ENCODE data around the gene LASP1. TPM values are rescaled to one million over a fixed set of nuclear protein-coding genes. Genes with fewer than 3 reads are reported as not detected.

The LASP1 gene
- total RNA-seq, 1 donor from 2014 or later = 146 TPM

DNA sequence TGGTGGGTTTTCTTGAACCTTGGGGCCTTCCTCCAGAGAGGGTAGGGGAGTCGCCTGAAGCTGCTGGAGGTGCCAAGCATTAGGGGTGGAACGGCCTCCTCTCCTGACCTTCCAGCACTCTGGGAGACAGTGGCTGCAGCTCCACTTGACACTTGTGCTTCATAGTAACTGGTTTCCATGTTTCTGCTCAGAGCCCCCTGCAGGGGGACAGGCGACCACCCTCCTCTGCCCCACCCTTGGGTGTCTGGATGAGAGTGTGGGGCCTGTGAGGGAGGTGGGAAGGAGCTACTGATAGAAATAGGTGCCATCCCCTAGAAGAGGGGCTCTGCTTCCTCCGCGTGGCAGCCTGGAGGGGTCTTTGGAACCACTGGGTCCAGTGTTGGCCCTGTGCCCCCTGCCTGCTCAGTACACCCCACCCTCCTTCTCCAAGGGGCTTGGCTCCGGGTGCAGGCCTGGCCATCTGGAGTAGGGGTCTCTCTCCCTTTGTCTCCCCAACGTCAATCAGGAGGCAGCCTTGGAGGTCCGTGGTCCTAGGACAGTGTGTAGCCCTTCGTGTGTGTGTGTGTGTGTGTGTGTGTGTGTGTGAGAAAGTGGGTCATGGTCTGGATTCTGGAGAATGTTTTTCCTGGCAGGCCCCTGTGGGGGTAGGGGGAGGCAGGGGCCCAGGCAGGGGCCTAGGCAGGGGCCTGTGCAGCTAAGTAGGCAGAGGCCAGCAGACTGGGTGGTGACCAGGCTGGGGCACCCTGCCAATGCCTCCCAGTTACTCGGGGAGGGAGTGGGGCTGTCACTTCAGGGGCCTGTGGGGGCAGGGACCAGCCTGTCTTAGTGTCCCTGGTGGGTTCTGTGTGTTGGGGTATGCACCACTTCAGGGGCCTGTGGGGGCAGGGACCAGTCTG is 4.9 kb downstream of the LASP1 start:
- H3K27ac Mint-ChIP-seq (ENCODE audit: unreplicated experiment) = no peak overlapping the region
- DNase-seq (ENCODE audit: low spot score) = no peak

GRCh38 chr17:38875477-38876075 is 5.7 kb downstream of the LASP1 start:
- Mint-ChIP-seq H3K4me3 (ENCODE audit: unreplicated experiment) (no peak overlapping the region), H3K36me3 (ENCODE audit: low read depth, unreplicated experiment) (peaks cover 12% of the 10 kb centered on the region), H3K27ac (ENCODE audit: unreplicated experiment) (no peak overlapping the region), H3K27me3 (ENCODE audit: unreplicated experiment) (peaks cover 21% of the 10 kb centered on the region), H3K4me1 (ENCODE audit: unreplicated experiment) (peaks cover 40% of the 10 kb centered on the region), H3K9me3 (ENCODE audit: unreplicated experiment) (no peaks in the 10 kb centered on the region)
- DNase-seq (ENCODE audit: low spot score) = no peak
- no peak for TF ChIP-seq CTCF (IDR thresholded peaks at IDR 0.05; ENCODE audit: unreplicated experiment)

More for the DNA sequence above, 4.9 kb downstream of the LASP1 start:
- Mint-ChIP-seq H3K9me3 (ENCODE audit: unreplicated experiment) (no peaks in the 10 kb centered on the region), H3K4me1 (ENCODE audit: unreplicated experiment) (peaks cover 32% of the 10 kb centered on the region), H3K27me3 (ENCODE audit: unreplicated experiment) (peaks cover 21% of the 10 kb centered on the region), H3K4me3 (ENCODE audit: unreplicated experiment) (no peak overlapping the region), H3K36me3 (ENCODE audit: low read depth, unreplicated experiment) (peaks cover 12% of the 10 kb centered on the region)
- no peak for TF ChIP-seq CTCF (IDR thresholded peaks at IDR 0.05; ENCODE audit: unreplicated experiment)

GRCh38 chr17:38877130-38877851 is 7.4 kb downstream of the LASP1 start:
- TF ChIP-seq CTCF (IDR thresholded peaks at IDR 0.05; ENCODE audit: unreplicated experiment) = no peak
- Mint-ChIP-seq H3K4me3 (ENCODE audit: unreplicated experiment) (peak overlapping the region; percentile 76), H3K9me3 (ENCODE audit: unreplicated experiment) (no peaks in the 10 kb centered on the region), H3K27ac (ENCODE audit: unreplicated experiment) (no peak overlapping the region), H3K4me1 (ENCODE audit: unreplicated experiment) (peaks cover 44% of the 10 kb centered on the region), H3K36me3 (ENCODE audit: low read depth, unreplicated experiment) (peaks cover 12% of the 10 kb centered on the region), H3K27me3 (ENCODE audit: unreplicated experiment) (peaks cover 12% of the 10 kb centered on the region)
- DNase-seq (ENCODE audit: low spot score) = no peak

- peak overlapping the region; percentile 96 for H3K27ac Mint-ChIP-seq (ENCODE audit: unreplicated experiment)
- no peak for TF ChIP-seq CTCF (IDR thresholded peaks at IDR 0.05; ENCODE audit: unreplicated experiment)
- H3K36me3 Mint-ChIP-seq (ENCODE audit: low read depth, unreplicated experiment) = peaks cover 15% of the 10 kb centered on the region
- no peaks in the 10 kb centered on the region for H3K9me3 Mint-ChIP-seq (ENCODE audit: unreplicated experiment)
- H3K27me3 Mint-ChIP-seq (ENCODE audit: unreplicated experiment) = peaks cover 5% of the 10 kb centered on the region
- DNase-seq (ENCODE audit: low spot score) = peak; percentile 60
- peak overlapping the region; percentile 29 for H3K4me3 Mint-ChIP-seq (ENCODE audit: unreplicated experiment)
- peaks cover 61% of the 10 kb centered on the region for H3K4me1 Mint-ChIP-seq (ENCODE audit: unreplicated experiment)
These were observed 10.2 kb downstream of the LASP1 start for GRCh38 chr17:38879878-38880665.

All from endothelial cell (in vitro differentiated cells).